SK-N-DZ (cell line): ENCODE data around the gene LCE3B. TPM values are rescaled to one million over a fixed set of nuclear protein-coding genes. Genes with fewer than 3 reads are reported as not detected.
A peak's percentile ranks its signal among the peaks of the same experiment; 100 is the strongest.
"Not testable (repeated sequence)": the region's sequence is repeated elsewhere in the genome, so short reads cannot be mapped to it uniquely, and the experiment has no call there.

Experiments
- DNase-seq: peaks from one replicate; pipeline ENCODE4 v3.0.0-alpha.2; 2015; ENCODE audit warnings: low spot score
- polyA plus RNA-seq, 2 experiments: library from polyadenylated mRNA; depleted of rRNA; stranded (reverse); fragments of >200 nt; gene quantifications; 2 replicates each; pipeline ENCODE4 v1.2.3, GENCODE V29; 2014

LCE3B gene
- not detected in 2 replicates for polyA plus RNA-seq (2014; cell fraction: cytosol; rRNA removed)
- not detected in 2 replicates for polyA plus RNA-seq (2014; cell fraction: nucleus; rRNA removed)

GRCh38 chr1:152613511-152613910 lies at the start of gene LCE3B:
LCE3B (plus strand) TSS chr1:152613811; CDS start chr1:152613811, 0 bp downstream.
- DNase-seq: no peak

GRCh38 chr1:152565115-152565514 lies 48.5 kb upstream of the LCE3B start:
- no peak for DNase-seq

- DNase-seq: no peak
Measured at GRCh38 chr1:152565535-152566215, 47.9 kb upstream of the LCE3B start.

- DNase-seq: no peak
Measured at GRCh38 chr1:152566681-152567080, 46.9 kb upstream of the LCE3B start, which contains the start of gene LCE3E. LCE3E (minus strand) TSS chr1:152566780; CDS start chr1:152566208, 572 bp downstream.

- DNase-seq: no peak
Measured at GRCh38 chr1:152577168-152577567, 36.4 kb upstream of the LCE3B start.

- DNase-seq: not testable (repeated sequence)
Measured at GRCh38 chr1:152579526-152579925, 34.1 kb upstream of the LCE3B start.

- DNase-seq: no peak
Measured at GRCh38 chr1:152580433-152580832, 33.2 kb upstream of the LCE3B start, which contains the start of gene LCE3D. LCE3D (minus strand) TSS chr1:152580516; CDS start chr1:152579936, 580 bp downstream.

GRCh38 chr1:152582647-152583046 lies 31.0 kb upstream of the LCE3B start:
- DNase-seq: no peak

GRCh38 chr1:152585586-152585985 lies 28.0 kb upstream of the LCE3B start:
- DNase-seq: no peak

- no peak for DNase-seq
Measured at GRCh38 chr1:152596986-152597385, 16.6 kb upstream of the LCE3B start.

GRCh38 chr1:152599934-152600333 lies 13.7 kb upstream of the LCE3B start, which contains the start of gene LCE3C:
LCE3C (plus strand) TSS chr1:152600234; CDS start chr1:152600732, 498 bp downstream.
- DNase-seq: no peak

- no peak for DNase-seq
Measured at GRCh38 chr1:152621993-152622392, 8.4 kb downstream of the LCE3B start.

GRCh38 chr1:152622803-152623202 lies 9.2 kb downstream of the LCE3B start, which contains the start of gene LCE3A:
LCE3A (minus strand) TSS chr1:152623103; CDS start chr1:152623103, 0 bp downstream.
- DNase-seq: no peak

GRCh38 chr1:152623203-152623844 lies 9.7 kb downstream of the LCE3B start:
- no peak for DNase-seq

- no peak for DNase-seq
Measured at GRCh38 chr1:152626744-152627143, 13.1 kb downstream of the LCE3B start.

GRCh38 chr1:152630596-152630995 lies 17.0 kb downstream of the LCE3B start:
- DNase-seq: no peak

- no peak for DNase-seq
Measured at GRCh38 chr1:152640351-152640750, 26.7 kb downstream of the LCE3B start.

GRCh38 chr1:152643945-152644344 lies 30.3 kb downstream of the LCE3B start:
- DNase-seq: no peak

- DNase-seq: no peak
Measured at GRCh38 chr1:152645146-152645545, 31.5 kb downstream of the LCE3B start.

- DNase-seq: no peak
Measured at GRCh38 chr1:152646656-152647055, 33.0 kb downstream of the LCE3B start.

- peak; percentile 51 for DNase-seq
Measured at GRCh38 chr1:152654110-152654509, 40.5 kb downstream of the LCE3B start.

GRCh38 chr1:152656459-152656858 lies 42.8 kb downstream of the LCE3B start:
- DNase-seq: no peak

GRCh38 chr1:152657677-152658076 lies 44.1 kb downstream of the LCE3B start:
- DNase-seq: no peak
